Measurements from ENCODE around the gene EYS. TPM values are rescaled to one million over a fixed set of nuclear protein-coding genes. Genes with fewer than 3 reads are reported as not detected.

The EYS gene
- total and polyA plus RNA-seq, 2 experiments from 2014 or later, result under 0.01 to 0.15 TPM

DNA sequence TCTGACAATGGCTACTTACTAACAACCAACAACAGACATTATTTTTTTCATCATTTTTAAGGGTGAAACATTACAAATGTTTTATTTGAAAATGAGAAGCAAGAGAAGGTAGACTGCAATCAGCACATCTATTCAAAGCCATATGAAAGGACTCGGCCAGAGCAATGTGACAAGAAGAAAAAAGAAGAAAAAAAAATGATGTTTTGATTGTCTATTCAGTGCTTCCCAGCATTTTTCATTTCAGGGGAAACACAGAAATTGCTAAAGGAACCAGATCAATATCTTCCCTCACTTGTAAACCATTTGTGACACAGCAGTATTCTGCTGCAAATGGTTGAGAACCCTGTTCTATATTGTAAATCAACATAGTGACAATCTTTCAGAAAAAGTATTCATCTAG is 270.7 kb downstream of the EYS start:
- Histone ChIP-seq H3K27ac (no peak overlapping the region), H3K4me1 (ENCODE audit: low read depth) (peaks cover under 1% of the 10 kb centered on the region), H3K27me3 (no peaks in the 10 kb centered on the region), H3K36me3 (no peaks in the 10 kb centered on the region), H3K4me3 (no peak overlapping the region), H3K9me3 (ENCODE audit: low read depth) (no peaks in the 10 kb centered on the region)
- DNase-seq (ENCODE audit: low read depth in 1 of 2, low spot score in 1 of 2), result no peak
- TF ChIP-seq, protein P1, sequence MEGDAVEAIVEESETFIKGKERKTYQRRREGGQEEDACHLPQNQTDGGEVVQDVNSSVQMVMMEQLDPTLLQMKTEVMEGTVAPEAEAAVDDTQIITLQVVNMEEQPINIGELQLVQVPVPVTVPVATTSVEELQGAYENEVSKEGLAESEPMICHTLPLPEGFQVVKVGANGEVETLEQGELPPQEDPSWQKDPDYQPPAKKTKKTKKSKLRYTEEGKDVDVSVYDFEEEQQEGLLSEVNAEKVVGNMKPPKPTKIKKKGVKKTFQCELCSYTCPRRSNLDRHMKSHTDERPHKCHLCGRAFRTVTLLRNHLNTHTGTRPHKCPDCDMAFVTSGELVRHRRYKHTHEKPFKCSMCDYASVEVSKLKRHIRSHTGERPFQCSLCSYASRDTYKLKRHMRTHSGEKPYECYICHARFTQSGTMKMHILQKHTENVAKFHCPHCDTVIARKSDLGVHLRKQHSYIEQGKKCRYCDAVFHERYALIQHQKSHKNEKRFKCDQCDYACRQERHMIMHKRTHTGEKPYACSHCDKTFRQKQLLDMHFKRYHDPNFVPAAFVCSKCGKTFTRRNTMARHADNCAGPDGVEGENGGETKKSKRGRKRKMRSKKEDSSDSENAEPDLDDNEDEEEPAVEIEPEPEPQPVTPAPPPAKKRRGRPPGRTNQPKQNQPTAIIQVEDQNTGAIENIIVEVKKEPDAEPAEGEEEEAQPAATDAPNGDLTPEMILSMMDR (IDR thresholded peaks at IDR 0.05; ENCODE audit: low read depth, low read length), result no peak

DNA sequence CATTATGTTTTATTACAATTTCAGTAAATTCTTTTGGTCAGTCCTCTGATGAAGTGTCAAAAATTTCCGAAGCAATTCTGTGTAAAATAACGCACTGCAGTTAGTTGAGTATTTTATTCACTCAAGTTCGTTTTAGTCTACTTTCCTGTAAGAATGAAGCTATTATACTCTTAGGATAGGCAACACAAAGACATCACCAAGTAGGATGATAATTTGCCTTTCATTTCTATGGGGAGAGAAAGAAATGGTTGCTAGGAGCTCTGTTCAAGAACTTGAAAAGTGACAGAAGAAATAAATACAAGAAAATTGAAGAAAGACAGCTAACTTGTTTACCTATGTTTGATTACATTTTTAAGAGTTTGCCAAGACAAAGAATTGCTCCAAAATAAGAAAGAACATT is 290.4 kb downstream of the EYS start:
- Histone ChIP-seq H3K27ac (no peak overlapping the region), H3K4me3 (no peak overlapping the region), H3K27me3 (no peaks in the 10 kb centered on the region), H3K36me3 (no peaks in the 10 kb centered on the region), H3K9me3 (ENCODE audit: low read depth) (no peaks in the 10 kb centered on the region), H3K4me1 (ENCODE audit: low read depth) (no peaks in the 10 kb centered on the region)
- no peak for DNase-seq (ENCODE audit: low read depth in 1 of 2, low spot score in 1 of 2)
- TF ChIP-seq, protein P1 (IDR thresholded peaks at IDR 0.05; ENCODE audit: low read depth, low read length), result no peak

DNA sequence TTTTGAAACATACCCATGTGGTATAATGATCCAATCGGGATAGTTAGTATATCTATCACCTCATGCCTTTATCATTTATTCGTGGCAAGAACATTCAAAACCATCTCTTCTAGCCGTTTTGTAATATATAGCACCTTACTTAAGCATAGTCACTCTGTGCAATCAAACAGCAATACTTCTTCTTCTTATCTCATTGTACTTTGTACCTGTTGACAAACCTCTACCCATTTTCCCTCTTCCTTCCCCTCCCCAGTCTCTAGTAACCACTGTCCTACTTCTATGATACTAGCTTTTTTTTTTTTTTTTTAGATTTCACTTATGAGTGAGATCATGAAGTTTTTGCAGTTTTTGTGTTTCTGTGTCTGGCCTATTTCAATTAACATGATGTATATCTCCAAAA is 296.7 kb downstream of the EYS start:
- Histone ChIP-seq H3K9me3 (ENCODE audit: low read depth) (no peaks in the 10 kb centered on the region), H3K36me3 (no peaks in the 10 kb centered on the region), H3K4me1 (ENCODE audit: low read depth) (no peaks in the 10 kb centered on the region), H3K27me3 (no peaks in the 10 kb centered on the region), H3K4me3 (no peak overlapping the region), H3K27ac (no peak overlapping the region)
- DNase-seq (ENCODE audit: low read depth in 1 of 2, low spot score in 1 of 2), result no peak
- TF ChIP-seq, protein P1 (IDR thresholded peaks at IDR 0.05; ENCODE audit: low read depth, low read length), result no peak

DNA sequence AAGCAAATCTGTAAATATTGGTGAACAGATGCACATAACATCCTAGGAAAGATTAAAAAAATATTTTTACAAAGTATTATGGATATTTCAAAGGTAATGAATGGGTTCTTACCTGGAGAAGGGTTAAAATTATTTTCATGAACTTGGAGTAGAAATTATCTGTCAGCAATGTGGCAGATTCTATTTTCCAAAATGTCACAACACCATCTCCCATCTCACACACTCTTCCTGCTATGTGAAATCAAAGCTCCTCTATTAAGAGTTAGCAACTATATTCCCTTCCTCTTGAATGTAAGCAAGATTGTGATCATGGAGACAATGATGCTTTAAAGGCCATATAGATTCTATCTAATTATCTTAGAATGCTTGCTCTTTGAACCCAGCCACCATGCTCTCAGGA is 304.5 kb downstream of the EYS start:
- TF ChIP-seq, protein P1 (IDR thresholded peaks at IDR 0.05; ENCODE audit: low read depth, low read length), result no peak
- Histone ChIP-seq H3K4me1 (ENCODE audit: low read depth) (no peaks in the 10 kb centered on the region), H3K27ac (no peak overlapping the region), H3K36me3 (no peaks in the 10 kb centered on the region), H3K4me3 (no peak overlapping the region), H3K27me3 (no peaks in the 10 kb centered on the region), H3K9me3 (ENCODE audit: low read depth) (no peaks in the 10 kb centered on the region)
- DNase-seq (ENCODE audit: low read depth in 1 of 2, low spot score in 1 of 2), result no peak

DNA sequence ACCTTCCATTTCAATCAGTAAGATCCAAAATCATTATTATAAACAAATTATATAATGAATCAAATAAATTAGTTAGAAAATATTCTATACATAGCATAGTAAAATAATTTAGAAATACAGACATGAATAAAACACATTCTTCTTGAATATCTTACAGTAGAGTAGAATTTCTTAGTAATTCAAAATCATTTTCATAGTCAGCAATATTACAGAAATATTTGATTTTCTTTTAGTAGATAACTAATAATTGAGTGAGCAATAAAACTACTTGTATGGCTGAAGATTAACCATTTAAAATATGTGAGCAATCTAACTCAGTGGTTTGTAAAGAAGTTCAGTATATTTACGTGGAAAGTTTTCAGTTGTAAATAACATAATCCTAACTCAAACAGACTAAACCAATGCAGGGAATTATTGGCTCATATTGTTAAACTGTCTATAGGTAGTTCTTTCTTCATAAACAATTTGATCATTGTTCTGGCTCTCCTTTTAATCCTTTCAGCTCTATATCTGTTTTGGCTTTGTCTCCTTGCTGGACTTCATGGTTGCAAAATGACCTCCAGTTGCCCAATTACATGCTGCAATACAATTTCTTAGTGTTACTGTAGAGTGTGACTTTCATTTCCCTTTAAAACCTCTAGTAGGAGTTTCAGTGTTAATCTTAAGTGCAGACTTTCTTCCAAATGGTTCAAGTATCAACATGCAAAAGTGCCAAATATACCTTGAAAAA is 307.5 kb downstream of the EYS start:
- Histone ChIP-seq H3K27ac (no peak overlapping the region), H3K36me3 (no peaks in the 10 kb centered on the region), H3K4me1 (ENCODE audit: low read depth) (no peaks in the 10 kb centered on the region), H3K27me3 (no peaks in the 10 kb centered on the region), H3K4me3 (no peak overlapping the region), H3K9me3 (ENCODE audit: low read depth) (no peaks in the 10 kb centered on the region)
- TF ChIP-seq, protein P1 (IDR thresholded peaks at IDR 0.05; ENCODE audit: low read depth, low read length), result no peak
- no peak for DNase-seq (ENCODE audit: low read depth in 1 of 2, low spot score in 1 of 2)

All from cardiac muscle cell (in vitro differentiated cells and primary cell).